GM18907 (cell line): ENCODE data around the gene NME3.
"Not testable (repeated sequence)": the region's sequence is repeated elsewhere in the genome, so short reads cannot be mapped to it uniquely, and the experiment has no call there.

Experiments used
- ATAC-seq: cut with Tn5 transposase; IDR thresholded peaks from one replicate; pipeline ENCODE4 v1.9.1; 2021; ENCODE audit warnings: mild to moderate bottlenecking, moderate library complexity; ENCODE audit not compliant: unreplicated experiment

The NME3 gene

GRCh38 chr16:1754204-1754603, 17.1 kb downstream of the NME3 start:
- ATAC-seq = no peak

GRCh38 chr16:1752853-1753252, 18.5 kb downstream of the NME3 start:
- ATAC-seq = no peak

GRCh38 chr16:1751946-1752345, 19.4 kb downstream of the NME3 start:
- no peak for ATAC-seq

GRCh38 chr16:1749152-1750117, 21.9 kb downstream of the NME3 start:
- ATAC-seq = no peak

- ATAC-seq = no peak
These were observed 23.4 kb downstream of the NME3 start for GRCh38 chr16:1747934-1748333.

- ATAC-seq = no peak
These were observed 24.6 kb downstream of the NME3 start for GRCh38 chr16:1746693-1747195.

GRCh38 chr16:1745900-1746692, 25.2 kb downstream of the NME3 start:
- ATAC-seq = no peak

GRCh38 chr16:1745181-1745899, 26.0 kb downstream of the NME3 start:
- no peak for ATAC-seq

GRCh38 chr16:1744338-1744840, 27.0 kb downstream of the NME3 start:
- ATAC-seq = no peak

GRCh38 chr16:1743376-1744337, 27.7 kb downstream of the NME3 start:
- ATAC-seq = no peak

- no peak for ATAC-seq
These were observed 29.7 kb downstream of the NME3 start for GRCh38 chr16:1741553-1742165.

GRCh38 chr16:1740781-1741490, 30.4 kb downstream of the NME3 start:
- ATAC-seq = no peak

- ATAC-seq = no peak
These were observed 31.1 kb downstream of the NME3 start for GRCh38 chr16:1740234-1740633.

- ATAC-seq = no peak
These were observed 36.5 kb downstream of the NME3 start for GRCh38 chr16:1734816-1735215.

- no peak for ATAC-seq
These were observed 37.2 kb downstream of the NME3 start for GRCh38 chr16:1734123-1734522.

- not testable (repeated sequence) for ATAC-seq
These were observed 38.8 kb downstream of the NME3 start for GRCh38 chr16:1732551-1732987.

- no peak for ATAC-seq
These were observed 39.3 kb downstream of the NME3 start for GRCh38 chr16:1732071-1732470.

GRCh38 chr16:1731603-1732002, 39.7 kb downstream of the NME3 start:
- no peak for ATAC-seq

GRCh38 chr16:1731073-1731472, 40.3 kb downstream of the NME3 start:
- ATAC-seq = no peak
